HepG2 (cell line): ENCODE measurements around the gene EPN3. TPM values are rescaled to one million over a fixed set of nuclear protein-coding genes. Genes with fewer than 3 reads are reported as not detected.

ENCODE experiments used
- AGO1 ChIP-seq: fragments of 200-400 bp; formaldehyde crosslinking; IDR thresholded peaks from 2 replicates; pipeline ENCODE4 v1.6.1; 2017; ENCODE audit warnings: mild to moderate bottlenecking, low read depth, low read length, moderate library complexity; ENCODE audit not compliant: poor library complexity, severe bottlenecking
- IKZF4 ChIP-seq: sonication (generic); formaldehyde crosslinking; IDR thresholded peaks from 2 replicates; pipeline ENCODE4 v1.5.1; 2020; ENCODE audit warnings: borderline replicate concordance, mild to moderate bottlenecking, low read depth, missing genetic modification reagents; ENCODE audit errors: not compliant biosample characterization
- KAT7 ChIP-seq: IDR thresholded peaks from 2 replicates; pipeline ENCODE4 v1.6.1; 2018; ENCODE audit warnings: borderline replicate concordance, missing compliant biosample characterization
- NFAT5 ChIP-seq: sonication (generic); formaldehyde crosslinking; IDR thresholded peaks from 2 replicates; pipeline ENCODE4 v1.4.0; 2020; ENCODE audit warnings: missing genetic modification reagents
- TCF12 ChIP-seq, 2 experiments: fragments of 450-650 bp in 1 of 2; sonication (generic) in 1 of 2; formaldehyde crosslinking in 1 of 2; IDR thresholded peaks; 2 replicates each; pipeline versions ENCODE4 v1.6.1 to v1.8.0; 2017 to 2022; ENCODE audit warnings: antibody characterized with exemption in 1 of 2, mild to moderate bottlenecking in 1 of 2, missing genetic modification reagents in 1 of 2, moderate library complexity in 1 of 2
- THAP11 ChIP-seq: IDR thresholded peaks from 2 replicates; pipeline ENCODE4 v1.6.1; 2016; ENCODE audit warnings: missing biosample characterization, missing genetic modification reagents
- ZBTB1 ChIP-seq: sonication (generic); formaldehyde crosslinking; IDR thresholded peaks from 2 replicates; pipeline ENCODE4 v1.4.0; 2020; ENCODE audit warnings: missing genetic modification reagents, borderline replicate concordance
- ZKSCAN8 ChIP-seq: IDR thresholded peaks from 2 replicates; pipeline ENCODE4 v1.6.1; 2016; ENCODE audit warnings: borderline replicate concordance, missing genetic modification reagents, missing compliant biosample characterization
- ZNF124 ChIP-seq: sonication (generic); formaldehyde crosslinking; IDR thresholded peaks from 2 replicates; pipeline ENCODE4 v1.4.0; 2020; ENCODE audit warnings: missing genetic modification reagents
- ZNF20 ChIP-seq: sonication (generic); formaldehyde crosslinking; IDR thresholded peaks from 2 replicates; pipeline ENCODE4 v1.4.0; 2020; ENCODE audit warnings: mild to moderate bottlenecking, moderate library complexity, missing genetic modification reagents
- ZNF550 ChIP-seq: sonication (generic); formaldehyde crosslinking; IDR thresholded peaks from 2 replicates; pipeline ENCODE4 v1.4.0; 2020; ENCODE audit warnings: mild to moderate bottlenecking, missing genetic modification reagents, borderline replicate concordance
- polyA plus RNA-seq, 8 experiments: library from polyadenylated mRNA; depleted of rRNA in 3 of 8; stranded (reverse) in 7 of 8; unstranded in 1 of 8; fragments of >200 nt; fragmentation: Illumina TruSeq in 4 of 8; extraction: Trizol in 4 of 8; gene quantifications; 2 replicates each; pipeline versions ENCODE4 v1.2.1 to v1.2.3, GENCODE V29; 2011 to 2016; ENCODE audit warnings: low read depth in 4 of 8, missing spikeins in 1 of 8, mixed read lengths in 1 of 8; ENCODE audit not compliant: insufficient read depth in 1 of 8
- total RNA-seq, 5 experiments: library from RNA; depleted of rRNA; stranded (reverse); fragments of >200 nt; fragmentation: Illumina TruSeq; extraction: Trizol; gene quantifications; 2 replicates each; pipeline ENCODE4 v1.2.3, GENCODE V29; 2016; ENCODE audit warnings: low read depth in 1 of 5
- TF ChIP-seq, protein P1 (sequence below): sonication (generic); formaldehyde crosslinking; IDR thresholded peaks from 2 replicates; pipeline ENCODE4 v1.4.0; 2020; ENCODE audit warnings: missing genetic modification reagents, borderline replicate concordance
- TF ChIP-seq, protein P2 (sequence below): sonication (generic); formaldehyde crosslinking; IDR thresholded peaks from 2 replicates; pipeline ENCODE4 v1.4.0; 2020; ENCODE audit warnings: missing genetic modification reagents, low read depth, mild to moderate bottlenecking, borderline replicate concordance

The EPN3 gene
- total and polyA plus RNA-seq, 2 of the 13 experiments (the other 11 are each of a cell fraction or from before 2014, with no cell fraction given), result 0.11 to 0.95 TPM

DNA sequence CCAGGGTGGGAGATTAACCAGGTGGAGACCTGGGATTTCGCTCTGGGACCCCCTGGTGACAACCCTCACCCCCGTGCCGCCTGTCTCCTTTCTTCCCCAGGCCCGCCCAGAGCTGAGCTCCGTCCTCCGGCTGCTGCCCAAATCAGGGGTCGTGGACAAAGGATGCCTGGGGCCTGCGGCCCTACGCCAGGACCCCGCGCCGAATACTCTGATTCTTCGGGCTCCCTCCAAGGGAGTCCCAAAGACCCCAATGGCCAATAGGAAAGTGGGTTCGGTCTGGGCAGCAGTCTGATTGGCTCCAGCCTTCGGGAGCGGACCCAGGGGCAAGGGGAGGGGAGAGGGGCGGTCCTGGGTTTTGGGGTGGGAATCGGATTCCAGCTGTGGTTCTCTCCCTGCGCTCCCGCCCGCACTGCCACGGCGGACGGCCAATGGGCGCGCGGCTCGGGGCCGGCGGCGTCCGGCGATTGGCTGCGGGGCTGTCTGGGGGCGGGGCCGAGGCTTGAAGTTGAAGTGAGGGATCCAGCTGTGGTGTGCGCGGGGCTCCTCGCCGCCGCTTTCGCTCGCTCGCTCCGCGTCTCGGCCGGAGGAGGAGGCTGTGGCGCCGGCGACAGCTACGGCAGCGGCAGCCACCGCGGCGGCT lies 27.8 kb downstream of the EPN3 start, which contains the start of gene CACNA1G (continued):
- TF ChIP-seq THAP11 (CRISPR knock-in tag) (no peak), ZKSCAN8 (no peak), AGO1 (no peak), ZNF124 (no peak), IKZF4 (CRISPR knock-in tag) (no peak), NFAT5 (CRISPR knock-in tag) (no peak), ZBTB1 (CRISPR knock-in tag) (no peak), ZNF550 (no peak), KAT7 (CRISPR knock-in tag) (no peak), ZNF20 (no peak), TCF12 (IDR thresholded peaks at IDR 0.05) (no peak), TCF12 (CRISPR knock-in tag; IDR thresholded peaks at IDR 0.05) (no peak)
- TF ChIP-seq, protein P1, sequence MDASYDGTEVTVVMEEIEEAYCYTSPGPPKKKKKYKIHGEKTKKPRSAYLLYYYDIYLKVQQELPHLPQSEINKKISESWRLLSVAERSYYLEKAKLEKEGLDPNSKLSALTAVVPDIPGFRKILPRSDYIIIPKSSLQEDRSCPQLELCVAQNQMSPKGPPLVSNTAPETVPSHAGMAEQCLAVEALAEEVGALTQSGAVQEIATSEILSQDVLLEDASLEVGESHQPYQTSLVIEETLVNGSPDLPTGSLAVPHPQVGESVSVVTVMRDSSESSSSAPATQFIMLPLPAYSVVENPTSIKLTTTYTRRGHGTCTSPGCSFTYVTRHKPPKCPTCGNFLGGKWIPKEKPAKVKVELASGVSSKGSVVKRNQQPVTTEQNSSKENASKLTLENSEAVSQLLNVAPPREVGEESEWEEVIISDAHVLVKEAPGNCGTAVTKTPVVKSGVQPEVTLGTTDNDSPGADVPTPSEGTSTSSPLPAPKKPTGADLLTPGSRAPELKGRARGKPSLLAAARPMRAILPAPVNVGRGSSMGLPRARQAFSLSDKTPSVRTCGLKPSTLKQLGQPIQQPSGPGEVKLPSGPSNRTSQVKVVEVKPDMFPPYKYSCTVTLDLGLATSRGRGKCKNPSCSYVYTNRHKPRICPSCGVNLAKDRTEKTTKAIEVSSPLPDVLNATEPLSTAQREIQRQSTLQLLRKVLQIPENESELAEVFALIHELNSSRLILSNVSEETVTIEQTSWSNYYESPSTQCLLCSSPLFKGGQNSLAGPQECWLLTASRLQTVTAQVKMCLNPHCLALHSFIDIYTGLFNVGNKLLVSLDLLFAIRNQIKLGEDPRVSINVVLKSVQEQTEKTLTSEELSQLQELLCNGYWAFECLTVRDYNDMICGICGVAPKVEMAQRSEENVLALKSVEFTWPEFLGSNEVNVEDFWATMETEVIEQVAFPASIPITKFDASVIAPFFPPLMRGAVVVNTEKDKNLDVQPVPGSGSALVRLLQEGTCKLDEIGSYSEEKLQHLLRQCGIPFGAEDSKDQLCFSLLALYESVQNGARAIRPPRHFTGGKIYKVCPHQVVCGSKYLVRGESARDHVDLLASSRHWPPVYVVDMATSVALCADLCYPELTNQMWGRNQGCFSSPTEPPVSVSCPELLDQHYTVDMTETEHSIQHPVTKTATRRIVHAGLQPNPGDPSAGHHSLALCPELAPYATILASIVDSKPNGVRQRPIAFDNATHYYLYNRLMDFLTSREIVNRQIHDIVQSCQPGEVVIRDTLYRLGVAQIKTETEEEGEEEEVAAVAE (CRISPR knock-in tag), result no peak
- TF ChIP-seq, protein P2, sequence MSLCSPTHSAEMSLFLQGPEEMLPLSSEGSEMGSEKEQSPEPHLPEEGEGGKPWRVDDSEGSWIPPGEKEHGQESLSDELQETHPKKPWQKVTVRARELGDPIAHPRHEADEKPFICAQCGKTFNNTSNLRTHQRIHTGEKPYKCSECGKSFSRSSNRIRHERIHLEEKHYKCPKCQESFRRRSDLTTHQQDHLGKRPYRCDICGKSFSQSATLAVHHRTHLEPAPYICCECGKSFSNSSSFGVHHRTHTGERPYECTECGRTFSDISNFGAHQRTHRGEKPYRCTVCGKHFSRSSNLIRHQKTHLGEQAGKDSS (CRISPR knock-in tag), result 0 out of 2 replicates have a peak, but pooled peaks have one; percentile 31
